Stimulated activated CD4-positive, alpha-beta T cell treated with anti-CD3 and anti-CD28 coated beads, Interleukin-15, amount 100 ng/mL, for 48 hours (primary cell): ENCODE measurements around the gene NLRC3.
"Not testable (repeated sequence)": the region's sequence is repeated elsewhere in the genome, so short reads cannot be mapped to it uniquely, and the experiment has no call there.

Source experiments
- DNase-seq, 2 donors: peaks; one replicate each; pipeline ENCODE4 v3.0.0-alpha.2; 2020; ENCODE audit warnings: low read depth in 2 of 2

The NLRC3 gene, protein sequence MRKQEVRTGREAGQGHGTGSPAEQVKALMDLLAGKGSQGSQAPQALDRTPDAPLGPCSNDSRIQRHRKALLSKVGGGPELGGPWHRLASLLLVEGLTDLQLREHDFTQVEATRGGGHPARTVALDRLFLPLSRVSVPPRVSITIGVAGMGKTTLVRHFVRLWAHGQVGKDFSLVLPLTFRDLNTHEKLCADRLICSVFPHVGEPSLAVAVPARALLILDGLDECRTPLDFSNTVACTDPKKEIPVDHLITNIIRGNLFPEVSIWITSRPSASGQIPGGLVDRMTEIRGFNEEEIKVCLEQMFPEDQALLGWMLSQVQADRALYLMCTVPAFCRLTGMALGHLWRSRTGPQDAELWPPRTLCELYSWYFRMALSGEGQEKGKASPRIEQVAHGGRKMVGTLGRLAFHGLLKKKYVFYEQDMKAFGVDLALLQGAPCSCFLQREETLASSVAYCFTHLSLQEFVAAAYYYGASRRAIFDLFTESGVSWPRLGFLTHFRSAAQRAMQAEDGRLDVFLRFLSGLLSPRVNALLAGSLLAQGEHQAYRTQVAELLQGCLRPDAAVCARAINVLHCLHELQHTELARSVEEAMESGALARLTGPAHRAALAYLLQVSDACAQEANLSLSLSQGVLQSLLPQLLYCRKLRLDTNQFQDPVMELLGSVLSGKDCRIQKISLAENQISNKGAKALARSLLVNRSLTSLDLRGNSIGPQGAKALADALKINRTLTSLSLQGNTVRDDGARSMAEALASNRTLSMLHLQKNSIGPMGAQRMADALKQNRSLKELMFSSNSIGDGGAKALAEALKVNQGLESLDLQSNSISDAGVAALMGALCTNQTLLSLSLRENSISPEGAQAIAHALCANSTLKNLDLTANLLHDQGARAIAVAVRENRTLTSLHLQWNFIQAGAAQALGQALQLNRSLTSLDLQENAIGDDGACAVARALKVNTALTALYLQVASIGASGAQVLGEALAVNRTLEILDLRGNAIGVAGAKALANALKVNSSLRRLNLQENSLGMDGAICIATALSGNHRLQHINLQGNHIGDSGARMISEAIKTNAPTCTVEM

DNA sequence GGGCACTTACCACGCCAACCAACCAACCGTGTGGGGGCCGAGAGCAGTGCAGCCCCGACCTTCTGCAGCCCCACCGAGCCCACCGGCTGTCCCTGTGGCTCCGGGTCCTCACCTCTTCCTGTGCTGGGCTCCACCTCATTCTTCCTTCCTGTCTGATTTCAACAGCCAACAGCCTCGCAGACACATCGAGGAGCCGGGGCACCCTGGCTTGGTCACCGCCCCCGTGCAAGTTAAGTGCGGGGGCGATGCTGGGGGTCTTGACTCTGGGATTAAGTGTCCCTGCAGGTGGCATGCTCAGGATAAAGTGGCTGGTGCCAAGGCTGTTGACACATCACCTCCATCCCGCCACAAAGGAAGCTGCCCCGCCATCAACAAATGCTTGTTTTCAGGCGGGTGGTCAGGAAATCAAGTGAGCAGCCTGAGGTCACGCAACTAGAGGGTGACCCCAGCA, at the start of gene NLRC3:
NLRC3 (minus strand) TSS at position 102 of the 451 bp plus-strand sequence. CDS start 12,367 bp downstream, outside the sequence.
- DNase-seq = peak in 1 of 2 donors; percentile 33

GRCh38 chr16:3625911-3626732, 48.9 kb upstream of the NLRC3 start:
- no peak for DNase-seq

DNA sequence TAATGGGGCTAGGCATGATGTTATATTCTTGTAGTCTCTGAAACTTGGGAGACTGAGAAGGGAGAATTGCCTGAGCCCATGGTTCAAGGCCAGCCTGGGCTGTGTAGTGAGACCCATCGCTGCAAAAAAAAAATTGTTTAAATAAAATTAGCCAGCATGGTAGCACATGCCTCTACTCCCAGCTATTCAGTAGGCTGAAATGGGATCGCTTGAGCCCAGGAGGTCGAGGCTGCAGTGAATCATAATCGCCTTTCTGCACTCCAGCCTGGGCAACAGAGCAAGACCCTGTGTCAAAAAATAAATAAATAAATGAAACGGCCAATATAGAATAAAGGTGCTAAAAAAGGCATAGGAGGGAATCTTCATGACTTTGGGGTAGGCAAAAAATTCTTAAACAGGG, 48.1 kb upstream of the NLRC3 start:
- no peak for DNase-seq

DNA sequence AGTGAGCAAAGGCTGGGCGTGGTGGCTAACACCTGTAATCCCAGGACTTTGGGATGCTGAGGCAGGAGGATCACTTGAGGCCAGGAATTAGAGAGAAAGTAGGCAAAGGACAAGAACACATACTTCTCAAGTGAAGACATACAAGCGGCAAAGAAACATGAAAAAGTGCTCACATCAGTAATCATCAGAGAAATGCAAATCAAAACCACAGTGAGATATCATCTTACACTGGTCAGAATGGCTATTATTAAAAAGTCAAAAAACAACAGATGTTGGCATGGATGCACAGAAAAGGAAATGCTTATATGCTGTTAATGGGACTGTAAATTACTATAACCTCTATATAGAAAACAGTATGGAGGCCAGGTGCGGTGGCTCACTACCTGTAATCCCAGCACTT, 46.4 kb upstream of the NLRC3 start:
- no peak for DNase-seq

DNA sequence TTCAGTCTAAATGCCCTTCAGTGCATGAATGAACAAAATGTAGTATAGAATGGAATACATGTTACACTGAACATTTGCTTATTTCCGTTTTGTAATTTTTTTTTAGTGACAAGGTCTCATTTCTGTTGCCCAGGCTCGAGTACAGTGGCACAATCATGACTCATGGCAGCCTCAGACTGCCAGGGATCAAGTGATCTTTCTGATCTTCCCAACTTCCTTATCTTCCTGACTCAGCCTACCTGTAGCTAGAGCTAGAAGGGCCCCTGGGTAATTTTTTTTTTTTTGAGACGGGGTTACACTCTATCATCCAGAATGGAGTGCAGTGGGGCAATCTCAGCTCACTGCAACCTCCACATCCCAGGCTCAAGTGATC, 41.6 kb upstream of the NLRC3 start:
- no peak for DNase-seq

DNA sequence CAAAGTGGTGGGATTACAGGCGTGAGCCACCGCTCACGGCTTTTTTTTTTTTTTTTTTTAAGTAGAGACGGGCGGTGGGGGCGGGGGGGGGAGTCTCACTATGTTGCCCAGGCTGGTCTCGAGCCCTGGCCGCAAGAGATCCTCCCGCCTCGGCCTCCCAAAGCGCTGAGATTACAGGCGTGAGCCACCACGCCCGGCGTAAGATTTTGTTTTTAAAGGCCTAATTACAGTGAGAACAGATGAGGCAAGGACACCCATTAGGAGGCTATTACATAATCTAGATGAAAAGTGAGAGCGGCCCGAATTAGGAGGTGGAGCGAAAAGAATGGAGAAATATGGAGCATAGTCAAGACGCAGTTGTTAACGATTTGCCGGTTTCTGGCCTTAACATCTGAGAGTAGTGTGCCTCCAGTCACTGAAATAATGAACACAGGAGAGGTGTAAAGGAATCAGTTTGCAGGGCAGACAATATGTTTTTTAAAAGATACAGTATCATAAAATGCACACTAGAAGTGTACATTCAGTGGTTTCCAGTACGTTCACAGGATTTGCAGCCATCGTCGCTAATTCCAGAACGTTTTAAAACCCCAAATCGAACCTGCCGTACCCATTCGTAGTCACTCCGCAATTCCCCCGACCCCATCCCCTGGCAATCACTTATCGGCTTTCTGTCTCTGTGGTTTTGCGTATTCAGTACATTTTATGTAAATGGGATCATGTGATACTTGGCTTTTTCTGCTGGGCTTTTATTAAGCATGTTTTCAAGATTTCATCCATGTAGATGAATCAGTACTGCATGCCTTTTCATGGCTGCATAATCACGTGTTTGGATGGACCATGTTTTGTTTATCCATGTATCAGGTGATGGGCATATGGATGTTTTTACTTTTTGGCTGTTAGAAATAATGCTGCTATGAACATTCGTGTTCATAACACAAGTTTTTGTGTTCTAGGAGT, 35.6 kb upstream of the NLRC3 start:
- no peak for DNase-seq

GRCh38 chr16:3611146-3611975, 34.2 kb upstream of the NLRC3 start, which contains the start of gene SLX4:
Gene SLX4, minus strand, starts transcription at chr16:3611606. Its CDS starts 2,642 bp downstream, at chr16:3608964.
- peak; percentile 77 to 84 for DNase-seq

- no peak for DNase-seq
Measured at GRCh38 chr16:3610698-3611145, 33.5 kb upstream of the NLRC3 start.

GRCh38 chr16:3609895-3610697, 32.9 kb upstream of the NLRC3 start:
- no peak for DNase-seq

DNA sequence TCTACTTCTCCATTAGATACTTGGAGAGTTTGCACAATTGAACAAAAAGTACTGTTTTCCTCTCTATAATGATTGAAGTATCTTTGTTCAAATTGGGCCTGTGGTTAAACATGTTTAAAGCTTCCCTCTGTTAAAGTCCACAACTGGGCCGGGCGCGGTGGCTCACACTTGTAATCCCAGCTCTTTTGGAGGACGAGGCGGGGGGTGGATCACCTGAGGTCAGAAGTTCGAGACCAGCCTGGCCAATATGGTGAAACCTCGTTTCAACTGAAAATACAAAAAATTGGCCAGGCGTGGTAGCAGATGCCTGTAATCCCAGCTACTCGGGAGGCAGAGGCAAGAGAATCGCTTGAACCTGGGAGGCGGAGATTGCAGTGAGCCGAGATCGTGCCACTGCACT, 31.8 kb upstream of the NLRC3 start:
- DNase-seq = not testable (repeated sequence)

GRCh38 chr16:3608069-3608468, 30.9 kb upstream of the NLRC3 start:
- DNase-seq = no peak

GRCh38 chr16:3607634-3608033, 30.4 kb upstream of the NLRC3 start:
- DNase-seq = no peak

GRCh38 chr16:3607161-3607560, 30.0 kb upstream of the NLRC3 start:
- no peak for DNase-seq

- no peak for DNase-seq
Measured at GRCh38 chr16:3606441-3606840, 29.2 kb upstream of the NLRC3 start.

- no peak for DNase-seq
Measured at GRCh38 chr16:3602320-3602653, 25.1 kb upstream of the NLRC3 start.

DNA sequence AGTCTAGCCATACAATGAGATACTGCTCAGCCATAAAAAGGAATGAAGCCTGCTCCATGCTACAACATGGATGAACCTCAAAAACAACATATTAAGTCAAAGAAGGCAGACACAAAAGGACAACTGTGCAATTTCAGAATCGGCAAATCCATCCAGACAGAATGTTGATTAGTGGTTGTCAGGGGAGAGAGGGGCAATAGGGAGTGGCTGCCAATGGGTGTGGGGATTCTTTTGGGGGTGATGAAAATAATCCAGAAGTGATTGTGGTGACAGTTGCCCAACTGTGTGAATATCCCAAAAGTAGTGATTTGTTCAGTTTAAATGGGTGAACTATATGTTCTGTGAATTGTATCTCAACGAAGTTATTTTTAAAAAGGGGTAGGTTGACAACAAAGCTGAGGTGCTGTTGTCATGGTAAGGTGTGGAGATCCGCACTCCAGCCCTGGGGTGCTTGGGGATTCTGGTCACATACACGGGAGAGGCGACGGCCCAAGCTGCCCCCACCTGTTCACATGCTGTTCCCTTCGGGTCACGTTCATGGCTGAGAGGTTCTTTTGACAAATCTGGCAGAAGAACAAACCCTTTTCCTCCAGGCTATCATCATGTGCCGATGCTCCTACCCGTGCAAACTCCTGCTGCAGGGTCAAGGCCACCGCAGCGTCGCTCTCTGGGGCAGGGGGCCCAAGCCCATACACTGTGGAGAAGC, 24.6 kb upstream of the NLRC3 start:
- DNase-seq = no peak

GRCh38 chr16:3599922-3600321, 22.7 kb upstream of the NLRC3 start:
- no peak for DNase-seq

- DNase-seq = no peak
Measured at GRCh38 chr16:3599121-3599520, 21.9 kb upstream of the NLRC3 start.
